ENCODE data around the gene STRA6.

Gene STRA6

DNA sequence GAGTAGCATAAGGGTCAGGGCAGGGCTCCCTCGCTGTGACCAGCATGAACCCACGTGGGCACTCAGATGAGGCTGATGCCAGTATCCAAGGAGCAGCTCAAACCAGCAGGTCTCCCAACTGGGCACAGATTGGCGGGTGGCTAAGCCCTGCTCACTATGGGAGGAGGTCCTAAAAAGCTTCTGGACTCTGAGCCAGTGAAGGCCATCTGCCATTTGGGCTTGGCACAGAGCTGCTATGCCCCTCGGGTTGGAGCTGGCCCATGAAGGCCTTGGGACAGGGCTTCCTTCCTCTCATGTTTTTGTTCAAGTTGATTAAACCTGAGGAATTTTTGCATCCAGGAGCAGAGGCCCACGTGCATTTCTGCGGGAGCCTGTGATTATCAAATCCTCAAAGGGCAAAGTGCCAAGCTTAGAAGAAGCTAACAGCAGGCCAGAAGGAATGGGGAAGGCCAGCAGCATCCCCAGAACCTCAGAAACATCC lies 4.3 kb upstream of the STRA6 start:
- DNase-seq, result no peak

GRCh38 chr15:74205582-74205947 lies 3.0 kb upstream of the STRA6 start:
- DNase-seq, result no peak

- no peak for DNase-seq
Observed at GRCh38 chr15:74203914-74204431, 1.4 kb upstream of the STRA6 start.

DNA sequence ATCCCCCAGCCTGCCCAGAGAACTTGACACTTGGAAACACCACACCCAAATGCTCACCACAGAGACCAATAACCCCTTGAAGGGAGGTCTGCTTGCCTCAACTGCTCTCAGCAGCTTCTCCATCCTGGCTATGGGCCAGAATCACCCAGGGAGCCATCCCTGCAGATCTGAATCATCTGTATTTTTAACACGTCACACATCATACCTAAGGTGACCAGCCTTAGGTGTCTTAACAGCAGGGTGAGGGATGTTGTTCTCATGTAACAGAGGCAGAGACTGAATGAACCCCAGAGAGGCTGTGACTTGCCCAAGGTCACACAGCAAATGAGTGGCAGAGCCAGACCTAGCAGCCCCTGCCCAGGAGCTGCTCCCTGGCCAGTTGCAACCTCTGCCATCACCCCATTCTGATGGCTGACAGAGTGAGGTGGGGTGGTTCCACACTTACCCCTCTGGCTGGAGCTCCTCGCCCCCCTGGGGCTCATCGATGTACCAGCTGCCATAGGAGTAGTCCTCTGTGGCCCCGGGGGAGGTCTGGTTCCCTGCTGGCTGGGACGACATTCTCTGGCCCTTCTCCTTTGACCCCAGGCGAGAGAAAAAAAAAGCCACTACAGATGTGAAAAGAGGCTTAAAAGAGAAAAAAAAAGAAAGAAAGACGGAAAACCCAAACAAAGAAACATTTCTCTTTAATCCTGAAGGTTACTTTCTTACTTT lies 722 bp downstream of the STRA6 start:
- DNase-seq, result no peak

- no peak for DNase-seq
Observed at GRCh38 chr15:74200871-74201419, 1.6 kb downstream of the STRA6 start.

DNA sequence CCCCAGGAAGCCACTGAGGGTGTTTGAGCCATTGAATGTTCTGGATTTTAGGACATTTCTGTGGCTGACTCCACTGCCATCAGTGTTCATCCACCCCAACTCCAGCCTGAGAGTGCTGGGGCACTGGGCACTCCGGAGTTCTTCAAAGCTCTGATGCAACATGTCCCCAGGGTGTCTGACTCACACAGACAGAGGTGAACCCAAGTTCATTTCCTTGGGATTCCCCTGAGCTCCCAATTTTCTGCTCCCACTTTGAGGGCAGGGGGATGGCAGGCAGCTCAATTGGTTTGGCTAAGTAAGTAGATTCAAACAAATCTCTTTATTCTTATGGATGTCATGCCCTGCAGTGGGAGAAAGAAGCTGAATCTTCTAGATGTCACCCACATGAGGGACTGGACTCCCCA lies 2.2 kb downstream of the STRA6 start:
- DNase-seq, result no peak

GRCh38 chr15:74199297-74199652 lies 3.3 kb downstream of the STRA6 start:
- no peak for DNase-seq

DNA sequence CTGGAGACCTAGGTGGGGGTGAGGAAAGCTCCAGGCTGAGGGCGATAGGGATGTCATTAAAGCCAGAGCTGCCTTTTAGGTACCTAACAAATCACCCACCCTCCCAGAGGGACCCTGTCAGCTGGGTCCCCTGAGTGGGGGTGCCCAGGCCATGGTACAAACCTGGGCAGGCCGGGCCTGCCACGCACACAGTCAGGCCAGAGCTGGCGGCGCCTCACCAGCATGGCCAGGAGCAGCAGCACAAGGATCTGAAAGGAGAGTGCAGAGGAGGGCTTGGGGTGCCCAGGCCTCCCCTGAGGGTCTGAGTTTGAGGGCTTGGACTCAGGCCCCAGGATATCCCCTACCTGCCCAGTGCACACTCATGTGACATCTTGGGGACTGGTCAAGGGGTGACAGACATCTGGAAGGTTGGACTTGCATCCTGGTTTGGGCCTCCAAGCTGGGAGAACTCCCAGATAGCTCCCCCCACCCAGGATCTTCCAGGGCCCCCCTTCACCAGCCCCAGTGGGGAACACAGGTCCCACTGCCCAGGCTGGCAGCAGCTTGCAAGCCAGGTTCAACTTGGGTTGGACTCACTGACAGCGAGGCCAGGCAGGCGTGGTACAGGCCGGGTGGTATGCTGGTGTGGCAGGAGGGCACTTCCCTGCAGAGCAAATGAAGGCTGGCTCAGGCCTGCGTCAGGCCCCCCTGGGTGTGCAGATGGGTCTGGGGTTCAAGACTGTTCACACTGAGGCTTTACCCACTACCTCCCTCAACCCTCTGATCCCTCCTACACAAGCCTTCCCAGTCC lies 5.2 kb downstream of the STRA6 start:
- DNase-seq, result no peak

DNA sequence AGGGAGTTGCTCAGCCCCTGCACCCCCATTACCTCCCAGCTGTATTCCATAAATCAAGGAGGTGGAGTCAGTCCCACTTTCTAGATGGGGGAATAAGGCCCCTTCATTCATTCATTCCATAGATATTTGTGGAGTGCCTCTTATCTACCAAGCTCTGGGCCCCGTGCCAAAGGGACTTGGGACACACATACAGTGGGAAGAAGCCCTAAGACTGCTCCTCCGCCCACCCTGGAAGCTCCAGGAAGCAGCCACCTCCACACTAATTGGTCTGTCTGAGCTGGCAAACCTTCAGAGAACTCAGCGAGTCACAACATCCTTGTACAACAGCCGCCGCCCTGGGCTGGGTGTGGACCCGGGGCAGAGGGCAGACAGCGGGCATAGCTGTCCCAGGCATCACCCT lies 6.4 kb downstream of the STRA6 start:
- DNase-seq, result no peak

- no peak for DNase-seq
Observed at GRCh38 chr15:74194572-74195559, 7.7 kb downstream of the STRA6 start.

DNA sequence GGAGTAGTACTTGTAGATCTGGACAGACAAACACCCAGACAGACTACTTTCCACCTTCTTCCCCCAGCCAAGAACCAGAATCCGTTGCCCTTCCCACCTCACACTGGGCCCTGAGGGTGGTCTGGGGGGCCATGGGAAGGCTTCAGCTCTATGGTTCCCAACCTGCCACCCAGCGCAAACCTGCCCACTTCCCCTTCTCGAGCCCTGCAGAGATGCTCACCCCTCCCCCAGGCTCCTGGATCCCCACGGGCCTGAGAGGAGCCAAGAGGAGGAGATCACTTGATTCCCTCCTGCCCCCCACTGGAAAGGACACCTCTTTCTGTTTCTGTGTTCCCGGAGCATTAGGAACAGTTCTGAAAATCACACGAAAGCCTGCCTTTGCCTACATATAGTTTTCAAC lies 8.7 kb downstream of the STRA6 start:
- DNase-seq, result no peak

DNA sequence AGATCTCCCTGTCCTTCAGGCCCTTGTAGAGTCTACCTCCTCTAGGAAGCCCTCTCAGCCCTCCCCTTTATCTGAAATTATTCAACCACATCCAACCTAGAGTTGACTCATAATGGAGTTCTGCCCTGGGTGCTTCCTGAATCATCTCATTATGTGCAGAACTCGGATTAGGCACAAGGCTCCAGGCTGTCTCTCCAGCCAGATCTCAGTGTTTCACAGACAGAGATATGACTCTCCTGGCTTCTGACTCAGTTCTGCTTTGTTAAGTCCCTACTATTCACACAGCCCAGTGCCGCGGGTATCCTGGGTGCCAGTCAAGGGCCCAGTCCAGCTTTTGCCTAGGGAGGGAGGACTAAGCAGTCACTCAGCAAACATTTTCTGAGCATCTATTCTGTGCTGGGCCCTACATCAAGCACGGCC lies 9.3 kb downstream of the STRA6 start:
- DNase-seq, result no peak

- no peak for DNase-seq
Observed at GRCh38 chr15:74192751-74193150, 9.8 kb downstream of the STRA6 start.

- DNase-seq, result no peak
Observed at GRCh38 chr15:74191798-74192197, 10.8 kb downstream of the STRA6 start.

DNA sequence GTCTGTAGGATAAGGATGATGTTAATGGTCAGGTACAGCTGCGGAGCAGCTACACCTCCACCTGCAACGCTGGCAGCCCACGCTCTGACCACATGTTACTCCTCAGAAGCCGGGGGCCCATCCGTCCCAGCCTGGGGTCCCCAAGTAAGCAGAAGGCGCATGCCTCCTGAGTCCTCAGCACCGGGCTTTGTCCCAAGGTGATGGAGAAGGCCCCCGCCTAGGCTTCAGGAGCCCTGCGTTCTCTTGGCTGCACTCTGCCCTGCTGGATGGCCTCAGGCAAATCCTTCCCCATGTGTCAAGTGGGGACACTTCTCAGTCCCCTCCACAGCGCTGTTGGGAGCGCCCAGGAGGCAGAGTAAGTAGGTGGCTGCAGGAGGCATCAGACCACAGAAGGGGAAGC lies 14.4 kb downstream of the STRA6 start:
- DNase-seq, result no peak

DNA sequence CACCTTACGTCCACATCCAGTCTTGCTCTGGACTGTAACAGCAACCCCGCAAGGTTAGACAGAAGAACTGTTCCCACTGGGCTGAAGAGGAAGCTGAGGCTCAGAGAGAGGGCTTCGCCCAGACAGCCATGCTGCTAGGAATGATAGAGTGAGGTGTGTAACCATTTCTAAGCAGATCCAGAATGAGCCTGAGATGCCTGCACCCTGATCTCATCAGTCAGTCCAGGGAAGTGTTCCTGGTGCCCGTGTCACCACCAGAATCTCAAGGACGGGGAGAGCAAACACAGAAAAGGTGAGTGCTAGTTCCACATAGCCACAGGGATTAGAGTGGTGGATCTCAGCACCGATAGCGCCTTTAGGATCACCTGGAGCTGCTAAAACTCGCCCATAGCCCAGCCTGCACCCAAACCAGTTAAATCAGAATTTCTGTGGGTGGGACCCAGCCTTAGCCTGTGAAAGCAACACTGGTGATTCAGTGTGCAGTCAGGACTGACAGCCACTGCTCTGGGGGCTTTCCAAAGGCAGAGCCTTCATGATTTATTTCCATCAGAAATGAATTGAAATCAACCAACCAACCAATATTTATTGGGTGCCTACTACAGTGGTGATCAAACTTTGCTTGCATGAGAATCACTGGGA lies 16.8 kb downstream of the STRA6 start:
- no peak for DNase-seq

DNA sequence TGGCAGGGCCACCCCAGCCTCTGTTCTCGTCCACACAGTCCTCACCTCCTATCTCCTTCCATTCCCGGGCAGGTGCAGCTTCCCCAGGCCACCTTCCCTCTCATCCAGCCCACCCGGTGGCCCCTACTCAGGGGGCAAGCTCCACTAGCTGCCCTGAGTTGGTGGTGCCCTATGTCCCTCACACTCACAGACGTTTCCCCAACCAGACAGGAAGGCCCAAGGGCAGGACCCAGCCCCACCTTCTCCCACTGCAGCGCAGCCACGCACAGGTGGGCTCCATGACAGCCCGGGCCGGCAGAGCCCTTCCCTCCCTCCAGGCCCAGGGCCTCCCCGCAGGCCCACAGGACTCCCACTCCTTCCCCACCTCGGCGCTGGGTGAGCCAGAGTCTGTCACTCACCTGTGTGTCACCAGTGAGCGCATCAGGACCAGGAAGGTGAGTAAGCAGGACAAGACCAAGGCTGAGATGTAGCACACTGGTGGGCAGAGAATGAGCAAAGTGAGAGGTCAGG lies 17.9 kb downstream of the STRA6 start:
- DNase-seq, result no peak

DNA sequence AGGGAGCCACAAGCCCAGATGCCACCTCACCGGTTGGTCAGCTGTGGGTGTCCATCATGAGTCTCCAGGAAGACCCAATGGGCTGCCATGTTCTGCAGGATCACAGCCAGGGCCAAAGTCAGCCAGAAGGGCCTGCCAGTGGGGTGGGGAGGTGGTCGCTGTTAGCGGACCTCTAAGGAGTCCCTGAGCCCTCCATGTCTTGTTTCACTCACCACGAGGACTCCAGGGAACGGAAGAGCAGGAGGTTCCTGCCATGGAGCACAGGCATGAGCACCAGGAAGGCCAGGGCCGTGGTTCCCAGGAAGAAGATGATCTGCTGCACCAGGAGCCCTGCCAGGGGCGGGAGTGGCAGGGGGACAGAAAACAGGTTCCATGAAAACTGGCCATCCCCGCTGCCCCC lies 20.5 kb downstream of the STRA6 start:
- no peak for DNase-seq

- DNase-seq, result no peak
Observed at GRCh38 chr15:74180881-74181602, 21.5 kb downstream of the STRA6 start.

GRCh38 chr15:74179983-74180880 lies 22.4 kb downstream of the STRA6 start:
- DNase-seq, result no peak
